NCI-H2196 (cell line): Measurements from ENCODE around the gene CD1D.
"Not testable (repeated sequence)": the region's sequence is repeated elsewhere in the genome, so short reads cannot be mapped to it uniquely, and the experiment has no call there.

ENCODE experiments used
- DNase-seq: peaks from one replicate; lab custom pipeline; 2025; ENCODE audit not compliant: unreplicated experiment; lab: John Stamatoyannopoulos, UW

Gene CD1D

GRCh38 chr1:158175915-158176314 lies 4.8 kb upstream of the CD1D start:
- DNase-seq, result not testable (repeated sequence)

- DNase-seq, result no peak
Measured at GRCh38 chr1:158176399-158176798, 4.3 kb upstream of the CD1D start.

GRCh38 chr1:158176849-158177699 lies 3.6 kb upstream of the CD1D start:
- DNase-seq, result not testable (repeated sequence)

- DNase-seq, result no peak
Measured at GRCh38 chr1:158177700-158178450, 2.8 kb upstream of the CD1D start.

GRCh38 chr1:158179301-158180041 lies 1.2 kb upstream of the CD1D start:
- DNase-seq, result no peak

- DNase-seq, result no peak
Measured at GRCh38 chr1:158181577-158181922, 855 bp downstream of the CD1D start.

GRCh38 chr1:158185770-158186169 lies 5.1 kb downstream of the CD1D start:
- no peak for DNase-seq

GRCh38 chr1:158186180-158186579 lies 5.5 kb downstream of the CD1D start:
- no peak for DNase-seq

GRCh38 chr1:158188611-158189010 lies 7.9 kb downstream of the CD1D start:
- DNase-seq, result no peak

GRCh38 chr1:158189624-158190023 lies 8.9 kb downstream of the CD1D start:
- DNase-seq, result no peak

- DNase-seq, result no peak
Measured at GRCh38 chr1:158191299-158191698, 10.6 kb downstream of the CD1D start.

GRCh38 chr1:158196461-158196860 lies 15.8 kb downstream of the CD1D start:
- DNase-seq, result no peak

- DNase-seq, result no peak
Measured at GRCh38 chr1:158199849-158200248, 19.2 kb downstream of the CD1D start.

GRCh38 chr1:158200527-158200926 lies 19.8 kb downstream of the CD1D start:
- no peak for DNase-seq

GRCh38 chr1:158203693-158204457 lies 23.2 kb downstream of the CD1D start:
- peak; percentile 24 for DNase-seq

GRCh38 chr1:158204458-158204827 lies 23.7 kb downstream of the CD1D start:
- no peak for DNase-seq

- no peak for DNase-seq
Measured at GRCh38 chr1:158208586-158209116, 28.0 kb downstream of the CD1D start.

- DNase-seq, result no peak
Measured at GRCh38 chr1:158212320-158212719, 31.6 kb downstream of the CD1D start.

- DNase-seq, result not testable (repeated sequence)
Measured at GRCh38 chr1:158223445-158223844, 42.8 kb downstream of the CD1D start.

- DNase-seq, result no peak
Measured at GRCh38 chr1:158227904-158228623, 47.4 kb downstream of the CD1D start.
